Measurements from ENCODE around the gene FNDC3B.

FNDC3B gene

GRCh38 chr3:172121981-172122380 is 82.6 kb downstream of the FNDC3B start:
- no peak for DNase-seq

- DNase-seq: no peak
Measured at GRCh38 chr3:172124271-172124670, 84.9 kb downstream of the FNDC3B start.

GRCh38 chr3:172125053-172125452 is 85.7 kb downstream of the FNDC3B start:
- no peak for DNase-seq

- no peak for DNase-seq
Measured at GRCh38 chr3:172125963-172126457, 86.6 kb downstream of the FNDC3B start.

- DNase-seq: no peak
Measured at GRCh38 chr3:172126741-172127140, 87.4 kb downstream of the FNDC3B start.

GRCh38 chr3:172127141-172127540 is 87.8 kb downstream of the FNDC3B start:
- DNase-seq: no peak

GRCh38 chr3:172127929-172128580 is 88.7 kb downstream of the FNDC3B start:
- no peak for DNase-seq

GRCh38 chr3:172128858-172129257 is 89.5 kb downstream of the FNDC3B start:
- DNase-seq: no peak

GRCh38 chr3:172129498-172129849 is 90.1 kb downstream of the FNDC3B start:
- no peak for DNase-seq

- DNase-seq: peak; percentile 85
Measured at GRCh38 chr3:172129850-172130716, 90.7 kb downstream of the FNDC3B start.

- no peak for DNase-seq
Measured at GRCh38 chr3:172130717-172131050, 91.3 kb downstream of the FNDC3B start.

- DNase-seq: no peak
Measured at GRCh38 chr3:172131746-172132145, 92.4 kb downstream of the FNDC3B start.

- DNase-seq: peak; percentile 50
Measured at GRCh38 chr3:172132159-172132586, 92.8 kb downstream of the FNDC3B start.

- DNase-seq: no peak
Measured at GRCh38 chr3:172132721-172133311, 93.4 kb downstream of the FNDC3B start.

- no peak for DNase-seq
Measured at GRCh38 chr3:172133838-172134237, 94.5 kb downstream of the FNDC3B start.

- peak; percentile 42 for DNase-seq
Measured at GRCh38 chr3:172134352-172134751, 95.0 kb downstream of the FNDC3B start.

GRCh38 chr3:172135185-172135584 is 95.8 kb downstream of the FNDC3B start:
- no peak for DNase-seq

GRCh38 chr3:172135820-172136219 is 96.4 kb downstream of the FNDC3B start:
- DNase-seq: no peak

- no peak for DNase-seq
Measured at GRCh38 chr3:172136330-172136729, 97.0 kb downstream of the FNDC3B start.

GRCh38 chr3:172137287-172138192 is 98.2 kb downstream of the FNDC3B start:
- no peak for DNase-seq

- DNase-seq: no peak
Measured at GRCh38 chr3:172138193-172138537, 98.8 kb downstream of the FNDC3B start.

- DNase-seq: peak; percentile 35
Measured at GRCh38 chr3:172138792-172139507, 99.6 kb downstream of the FNDC3B start.
